K562 (cell line): ENCODE measurements around the gene PRKG1.

ENCODE experiments used
- E4F1 ChIP-seq: fragments of 250-450 bp; sonication (Bioruptor Pico); IDR thresholded peaks from 2 replicates; pipeline ENCODE4 v1.5.0; 2021; ENCODE audit warnings: mild to moderate bottlenecking, borderline replicate concordance
- EP300 ChIP-seq: IDR thresholded peaks from 2 replicates; pipeline ENCODE4 v1.6.1; 2012; ENCODE audit warnings: low read length, improper control_type of control experiment
- ESRRA ChIP-seq: fragments of 450-650 bp; IDR thresholded peaks from 2 replicates; pipeline ENCODE4 v1.6.1; 2014; ENCODE audit warnings: low read depth, mild to moderate bottlenecking, moderate library complexity, borderline replicate concordance
- NBN ChIP-seq: fragments of 450-650 bp; IDR thresholded peaks from 2 replicates; pipeline ENCODE4 v1.6.1; 2016; ENCODE audit warnings: low read depth, mild to moderate bottlenecking
- NR3C1 ChIP-seq: sonication (generic); formaldehyde crosslinking; IDR thresholded peaks from 2 replicates; pipeline ENCODE4 v1.8.1; 2022; ENCODE audit warnings: missing genetic modification reagents
- RCOR1 ChIP-seq, 2 experiments: IDR thresholded peaks; 2 replicates each; pipeline ENCODE4 v1.6.1; 2012; ENCODE audit warnings: low read depth in 2 of 2, low read length in 2 of 2, borderline replicate concordance in 1 of 2, improper control_type of control experiment in 1 of 2

GRCh38 chr10:52284416-52285013 lies 1210.2 kb downstream of the PRKG1 start:
- no peak for TF ChIP-seq RCOR1 (IDR thresholded peaks at IDR 0.05; ENCODE audit: borderline replicate concordance in 1 of 2, low read depth in 2 of 2, low read length in 2 of 2)
- TF ChIP-seq E4F1 (CRISPR knock-in tag), result no peak
- TF ChIP-seq NR3C1 (CRISPR knock-in tag), result no peak
- no peak for TF ChIP-seq ESRRA
- no peak for TF ChIP-seq NBN
- no peak for TF ChIP-seq EP300
